HG03520 (cell line): ENCODE data around the gene ZCCHC13.
"Not testable (repeated sequence)": the region's sequence is repeated elsewhere in the genome, so short reads cannot be mapped to it uniquely, and the experiment has no call there.

Source experiments
- ATAC-seq: cut with Tn5 transposase; IDR thresholded peaks from one replicate; pipeline ENCODE4 v1.9.1; 2021; ENCODE audit warnings: mild to moderate bottlenecking, moderate library complexity; ENCODE audit not compliant: unreplicated experiment

The ZCCHC13 gene

GRCh38 chrX:74304016-74304415, at the start of gene ZCCHC13:
Gene ZCCHC13 (plus strand): TSS chrX:74304180. CDS start chrX:74304267, 87 bp downstream.
- ATAC-seq: no peak

- ATAC-seq: not testable (repeated sequence)
Observed at GRCh38 chrX:74258111-74258510, 45.9 kb upstream of the ZCCHC13 start.

DNA sequence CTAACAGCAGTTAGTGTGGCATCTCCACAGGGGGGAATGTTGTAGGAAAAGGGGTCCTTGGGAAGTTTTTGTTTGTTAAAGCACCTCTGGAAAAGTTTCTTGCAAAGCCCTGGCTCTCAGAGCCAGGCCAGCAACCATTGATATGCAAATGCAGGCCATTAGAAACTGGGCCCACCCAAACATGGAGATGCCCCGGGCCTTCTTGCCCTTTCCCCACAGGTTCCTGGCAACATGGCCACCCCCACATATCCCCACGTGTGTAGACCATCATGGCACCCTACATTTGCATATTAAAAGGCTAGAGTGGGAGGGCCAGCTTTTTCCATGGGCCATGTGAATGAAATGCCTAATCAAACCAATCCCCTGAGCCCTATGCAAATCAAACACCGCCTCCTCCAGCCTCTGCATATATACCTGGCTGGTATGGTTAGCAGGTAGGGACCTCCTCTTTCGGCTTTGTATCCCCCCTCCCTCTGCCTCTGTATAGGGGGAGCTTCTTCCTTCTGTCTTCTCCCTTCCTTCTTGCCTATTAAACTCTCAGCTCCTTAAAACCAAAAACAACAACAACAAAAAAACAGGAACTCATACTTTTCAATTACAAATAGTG, 44.0 kb upstream of the ZCCHC13 start:
- no peak for ATAC-seq

DNA sequence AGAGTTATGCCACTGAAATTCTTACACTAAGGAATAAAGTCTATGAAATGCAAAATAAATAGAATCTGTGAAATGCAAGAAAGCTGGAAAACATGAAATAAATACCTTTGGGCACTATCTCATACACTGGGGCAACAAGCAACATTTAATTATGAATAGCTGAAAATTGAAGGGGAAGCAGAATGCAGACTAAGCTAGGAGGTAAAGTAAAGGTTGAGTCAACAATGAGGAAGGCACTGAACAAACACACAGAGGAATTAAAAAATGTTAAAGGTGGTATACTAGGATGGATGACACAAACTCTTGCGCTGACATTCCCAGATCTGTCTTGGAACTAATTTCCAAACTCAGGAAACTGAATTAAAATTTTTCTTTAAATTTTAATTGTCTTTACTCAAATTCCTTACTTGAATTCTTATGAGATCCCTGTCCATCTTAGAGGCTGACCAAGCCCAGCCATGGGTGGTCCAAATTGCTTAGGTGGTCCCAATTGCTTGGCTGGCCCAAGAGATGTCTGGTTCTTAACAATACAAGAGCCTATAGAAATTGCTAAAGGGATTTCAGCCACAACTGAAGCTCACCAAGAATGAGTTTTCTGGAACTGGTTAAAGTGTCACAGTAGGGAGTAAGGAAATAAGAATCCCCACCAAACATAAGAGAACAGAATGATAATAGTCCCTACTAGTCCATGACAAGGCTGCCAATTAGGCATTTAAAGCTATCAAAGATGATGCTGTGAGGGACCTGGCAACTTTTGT, 41.3 kb upstream of the ZCCHC13 start:
- ATAC-seq: no peak

GRCh38 chrX:74270393-74270792, 33.6 kb upstream of the ZCCHC13 start:
- ATAC-seq: no peak

DNA sequence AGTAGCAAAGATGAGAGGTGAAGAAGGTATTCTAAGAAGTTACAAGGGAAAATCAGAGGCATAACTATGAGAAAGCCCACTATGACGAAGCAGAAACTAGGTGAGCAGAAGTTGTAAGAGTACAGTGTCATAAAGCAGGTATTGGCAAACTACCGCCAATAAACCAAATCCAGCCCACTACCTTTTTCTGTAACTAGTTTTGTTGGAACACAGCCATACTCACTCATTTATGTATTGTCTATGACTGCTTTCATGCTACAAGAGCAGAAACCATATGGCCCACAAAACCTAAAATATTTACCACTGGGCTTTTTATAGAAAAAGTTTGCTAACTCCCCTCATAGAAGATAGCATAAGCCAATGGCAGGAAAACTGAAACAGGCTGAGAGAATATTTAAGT, 31.8 kb upstream of the ZCCHC13 start:
- ATAC-seq: peak; percentile 74

DNA sequence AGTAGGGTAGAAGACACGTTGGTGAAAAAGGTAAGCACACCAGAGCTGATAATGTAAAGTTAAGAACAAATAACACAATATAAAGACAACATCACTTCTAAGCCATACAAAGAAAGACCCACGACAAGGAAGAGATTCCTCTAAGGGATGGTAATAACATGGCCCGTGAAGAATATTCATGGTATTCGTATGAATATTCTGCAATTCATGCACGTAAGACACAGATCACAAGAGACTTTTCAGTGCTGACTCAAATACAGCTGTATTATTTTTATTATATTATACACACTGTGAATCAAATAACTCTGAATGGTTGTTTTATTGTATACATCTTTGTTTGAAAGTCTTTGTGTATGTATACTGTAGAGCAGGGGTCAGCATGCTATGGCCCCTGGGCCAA, 29.5 kb upstream of the ZCCHC13 start:
- no peak for ATAC-seq

DNA sequence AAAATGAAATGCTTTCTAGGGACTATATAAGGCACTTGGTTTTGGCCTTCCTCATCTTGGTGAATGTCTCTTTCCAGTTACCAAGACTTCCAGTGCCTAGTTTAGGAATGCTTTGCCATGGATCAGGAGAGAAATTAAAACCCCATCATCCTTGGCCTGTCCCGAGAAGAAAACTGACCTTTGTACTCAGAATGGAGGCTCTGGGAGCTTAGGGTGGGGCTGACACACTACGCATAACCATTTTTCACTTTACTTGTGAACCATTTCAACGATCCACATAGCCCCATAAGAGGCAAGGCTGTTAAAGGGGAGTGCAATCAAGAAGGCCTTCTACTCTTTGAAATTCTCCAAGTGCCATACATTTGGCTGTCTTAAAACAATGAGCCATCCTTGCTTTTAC, 26.7 kb upstream of the ZCCHC13 start:
- ATAC-seq: no peak

DNA sequence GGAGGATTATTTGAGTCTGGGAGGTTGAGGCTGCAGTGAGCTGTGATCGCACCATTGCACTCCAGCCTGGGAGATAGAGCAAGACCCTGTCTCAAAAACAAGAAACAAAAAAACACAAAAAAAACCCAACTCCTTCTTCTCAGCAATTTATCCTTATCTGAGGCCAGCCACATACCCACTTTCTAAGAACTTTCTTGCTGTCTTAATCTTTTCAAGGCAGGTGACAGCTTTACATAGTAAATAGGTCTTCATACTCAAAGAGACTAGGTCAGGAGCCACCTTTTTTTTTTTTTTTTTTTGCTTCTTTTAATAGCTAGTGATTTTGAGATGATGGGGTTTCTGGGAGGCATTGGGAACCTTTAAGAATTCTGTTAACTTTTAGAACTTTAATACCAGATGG, 26.1 kb upstream of the ZCCHC13 start:
- ATAC-seq: no peak

GRCh38 chrX:74280759-74281158, 23.2 kb upstream of the ZCCHC13 start:
- ATAC-seq: peak; percentile 43

- ATAC-seq: no peak
Observed at GRCh38 chrX:74284391-74284952, 19.5 kb upstream of the ZCCHC13 start.

DNA sequence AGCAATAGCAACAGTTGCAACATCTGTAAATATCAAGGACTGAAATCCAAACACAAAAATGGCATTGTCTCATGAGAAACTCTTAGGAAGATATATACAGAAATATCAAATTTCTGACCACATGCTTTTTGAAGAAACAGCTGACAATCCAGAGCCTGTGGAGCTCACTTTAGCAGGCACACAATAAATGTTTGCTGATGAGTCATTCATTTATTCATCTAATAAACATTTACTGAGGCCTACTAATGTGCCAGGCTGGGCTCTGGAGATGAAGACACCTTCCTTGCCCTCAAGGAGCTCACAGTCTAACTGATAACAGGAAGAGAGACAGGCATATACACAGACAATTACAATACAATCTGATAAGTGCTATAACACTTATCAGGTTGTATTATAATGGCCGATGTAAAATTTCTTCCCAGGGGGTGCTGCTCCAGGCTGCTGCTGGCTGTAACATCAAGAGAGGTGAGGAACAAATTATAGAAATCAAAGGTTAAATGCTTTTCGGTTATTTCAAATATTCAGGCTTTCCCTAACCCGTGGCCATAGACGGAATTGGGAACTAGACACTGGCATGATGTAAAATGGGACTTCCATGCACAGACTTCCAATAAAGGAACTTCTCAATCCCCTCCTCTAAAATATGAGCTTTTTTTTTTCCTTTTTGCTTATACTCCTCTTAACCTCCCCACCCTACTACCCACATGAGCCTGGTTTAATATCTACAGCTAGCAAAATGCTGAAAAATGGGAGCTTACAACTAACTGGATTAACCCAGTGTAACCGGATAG, 16.8 kb upstream of the ZCCHC13 start:
- ATAC-seq: no peak

GRCh38 chrX:74291577-74291963, 12.4 kb upstream of the ZCCHC13 start:
- no peak for ATAC-seq

DNA sequence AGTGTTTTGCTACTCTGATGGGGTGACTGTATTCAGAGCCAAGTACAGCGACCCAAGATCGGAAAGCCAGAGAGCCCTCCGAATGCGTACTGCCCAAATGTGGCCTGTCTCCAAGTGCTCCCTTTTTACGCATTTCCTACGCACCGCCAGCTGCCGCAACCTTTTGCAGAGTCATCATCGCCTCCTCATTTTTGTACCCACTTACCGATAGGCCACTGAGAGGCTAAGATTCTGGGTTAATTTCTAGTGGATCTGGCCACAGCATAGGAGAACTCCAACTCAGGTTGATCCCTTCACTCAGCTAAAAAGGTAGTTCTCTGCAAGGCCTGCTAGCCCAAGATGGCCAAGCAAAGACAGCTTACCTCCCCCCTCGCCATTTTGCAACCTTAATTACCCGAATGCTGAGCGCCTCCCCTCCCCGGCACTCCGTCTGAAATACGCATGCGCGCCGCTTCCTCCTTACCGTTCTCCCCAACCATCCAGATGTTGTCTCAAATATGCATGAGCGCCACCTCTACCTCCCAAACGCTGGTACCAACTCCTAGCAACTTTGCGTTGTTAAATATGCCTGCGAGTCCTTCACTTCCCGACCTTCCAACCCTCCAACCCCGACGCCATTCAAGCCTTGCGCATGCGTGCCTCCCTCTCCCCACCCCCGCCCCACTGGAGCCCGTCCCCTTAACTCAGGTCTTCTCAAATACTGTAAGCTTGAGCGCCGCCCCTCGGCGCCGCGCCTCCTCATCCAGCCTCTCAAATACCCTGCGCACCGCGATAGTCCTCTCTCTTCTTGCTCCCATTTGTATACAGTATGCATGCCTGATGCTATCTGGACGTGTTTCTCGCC, 11.8 kb upstream of the ZCCHC13 start:
- ATAC-seq: peak; percentile 79

GRCh38 chrX:74292808-74293123, 11.2 kb upstream of the ZCCHC13 start:
- no peak for ATAC-seq

DNA sequence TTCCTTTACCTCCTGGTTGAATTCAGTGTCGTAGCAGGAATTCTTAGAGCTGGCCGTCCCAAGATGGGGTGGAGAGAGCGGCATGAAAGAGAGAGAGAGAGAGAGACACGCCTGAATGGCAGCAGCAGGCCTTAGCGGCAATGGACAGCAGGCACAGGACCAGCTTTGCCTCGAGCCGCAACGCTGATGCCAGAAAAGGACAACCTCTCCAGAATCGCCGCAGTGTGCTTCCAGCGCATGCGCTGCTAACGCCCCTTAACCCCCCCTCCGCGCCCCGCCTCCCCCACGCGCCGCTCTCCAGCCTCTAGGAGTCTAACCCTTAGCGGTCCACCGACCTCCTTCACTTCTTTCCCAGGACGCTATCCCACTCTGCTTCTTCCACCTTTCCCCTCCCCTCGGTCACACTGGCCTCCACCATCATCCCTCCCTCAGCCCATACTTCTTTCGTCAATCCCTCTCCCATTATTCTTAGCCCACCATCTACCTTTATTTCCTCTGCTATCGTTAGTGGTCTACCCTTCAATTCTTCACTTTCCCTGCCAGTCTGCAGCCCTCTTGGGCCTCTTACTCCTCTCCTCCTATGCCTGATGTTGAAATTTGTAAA, 10.5 kb upstream of the ZCCHC13 start:
- peak; percentile 31 for ATAC-seq

DNA sequence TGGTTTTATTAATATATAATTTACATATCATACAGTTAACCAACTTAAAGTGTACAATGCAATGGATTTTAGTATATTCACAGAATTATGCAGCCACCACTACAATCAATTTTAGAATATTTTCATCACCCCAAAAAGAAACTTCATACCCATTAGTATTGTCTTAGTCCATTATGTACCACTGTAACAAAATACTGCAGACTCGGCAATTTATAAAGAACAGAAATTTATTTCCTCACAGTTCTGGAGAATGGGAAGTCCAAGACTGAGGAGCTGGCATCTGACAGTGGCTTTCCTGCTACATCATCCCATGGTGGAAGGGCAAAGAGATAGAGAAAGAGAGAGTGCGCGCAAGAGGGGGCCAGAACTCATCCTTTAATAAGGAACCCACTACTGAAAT, 8.9 kb upstream of the ZCCHC13 start:
- ATAC-seq: no peak

GRCh38 chrX:74297766-74298165, 6.2 kb upstream of the ZCCHC13 start:
- no peak for ATAC-seq

DNA sequence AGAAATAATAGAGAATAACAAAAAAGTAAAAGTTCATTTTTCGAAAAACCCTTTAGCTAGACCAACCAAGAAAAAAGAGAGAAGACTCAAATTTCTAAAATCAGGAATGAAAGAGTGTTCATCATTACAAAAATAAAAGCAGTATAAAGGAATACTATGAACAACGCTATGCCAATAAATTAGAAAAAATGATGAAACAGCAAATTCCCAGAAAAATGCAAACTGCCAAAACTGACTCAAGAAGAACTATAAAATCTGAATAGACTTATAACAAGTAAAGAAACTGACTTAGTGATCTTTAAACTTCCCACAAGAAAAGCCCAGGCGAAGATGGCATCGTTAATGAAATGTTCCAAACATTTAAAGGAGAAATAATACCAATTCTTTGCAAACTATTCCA, 3.1 kb upstream of the ZCCHC13 start:
- ATAC-seq: no peak

DNA sequence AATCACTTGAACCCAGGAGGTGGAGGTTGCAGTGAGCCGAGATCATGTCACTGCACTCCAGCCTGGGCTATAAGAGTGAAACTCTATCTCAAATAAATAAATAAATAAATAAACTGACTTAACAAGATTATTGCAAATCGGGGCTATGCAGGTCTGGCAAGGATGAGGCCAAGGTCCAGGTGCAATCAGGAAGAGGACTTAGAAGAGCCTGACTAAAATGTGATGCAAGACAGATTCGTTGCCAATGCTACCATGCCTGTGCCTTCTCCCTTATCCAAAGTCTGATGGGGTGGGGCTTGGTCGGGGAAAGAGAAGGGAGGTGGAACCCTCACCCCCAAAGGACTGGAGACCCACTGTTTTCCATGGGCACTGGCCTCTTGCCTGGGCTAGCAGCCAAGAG, 14.7 kb downstream of the ZCCHC13 start:
- ATAC-seq: no peak
